ENCODE measurements around the gene ALPK3.

ALPK3 gene

DNA sequence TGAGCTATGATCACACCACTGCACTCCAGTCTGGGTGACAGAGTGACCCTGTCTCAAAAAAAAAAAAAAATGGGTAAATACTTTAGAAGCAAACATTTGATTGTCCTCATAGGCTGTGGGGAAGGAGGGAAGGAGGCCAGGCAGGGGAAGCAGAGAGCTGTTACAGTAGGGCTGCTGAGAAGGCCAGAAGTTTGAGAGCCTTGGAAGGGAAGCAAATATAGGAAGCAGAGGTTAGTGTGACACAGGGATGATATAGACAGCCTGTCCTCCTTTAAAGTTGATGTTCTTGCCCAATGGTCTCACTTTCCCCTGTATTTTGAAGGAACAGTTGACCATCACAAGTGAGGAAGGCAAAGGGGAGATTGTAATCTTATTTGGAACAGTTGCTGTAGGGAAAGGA is 5.3 kb upstream of the ALPK3 start:
- H3K4me1 ChIP-seq (ENCODE audit: control insufficient read depth, low read length), result no peaks in the 10 kb centered on the region
- H3K79me2 ChIP-seq (ENCODE audit: control insufficient read depth, low read length), result no peaks in the 10 kb centered on the region
- H3K9me3 ChIP-seq (ENCODE audit: control insufficient read depth, insufficient read depth, low read length), result no peaks in the 10 kb centered on the region
- H3K4me3 ChIP-seq (ENCODE audit: low read length), result no peak overlapping the region
- H3K36me3 ChIP-seq (ENCODE audit: control insufficient read depth, low read length), result no peaks in the 10 kb centered on the region
- H3K27me3 ChIP-seq (ENCODE audit: control insufficient read depth, low read length), result no peaks in the 10 kb centered on the region
- no peak overlapping the region for H3K4me2 ChIP-seq (ENCODE audit: low read length)
- H3K27ac ChIP-seq (ENCODE audit: low read depth, low read length), result no peak overlapping the region
- no peaks in the 10 kb centered on the region for H3K9me2 ChIP-seq (replicated peaks; ENCODE audit: control insufficient read depth, low read length)
- H4K20me1 ChIP-seq (ENCODE audit: control insufficient read depth, insufficient read depth, low read depth, low read length), result no peaks in the 10 kb centered on the region
- H3F3A ChIP-seq (ENCODE audit: control insufficient read depth, insufficient read depth), result no peaks in the 10 kb centered on the region
- TF ChIP-seq EZH2phosphoT487 (IDR thresholded peaks at IDR 0.05; ENCODE audit: borderline replicate concordance, low read length) (no peak), CTCF (IDR thresholded peaks at IDR 0.05; ENCODE audit: low read depth, low read length, poor library complexity, severe bottlenecking) (no peak)

GRCh38 chr15:84812842-84813241 is 4.3 kb upstream of the ALPK3 start:
- TF ChIP-seq EZH2phosphoT487 (IDR thresholded peaks at IDR 0.05; ENCODE audit: borderline replicate concordance, low read length), result no peak
- no peak for TF ChIP-seq CTCF (IDR thresholded peaks at IDR 0.05; ENCODE audit: low read depth, low read length, poor library complexity, severe bottlenecking)
- Histone ChIP-seq H3K4me2 (ENCODE audit: low read length) (no peak overlapping the region), H3F3A (ENCODE audit: control insufficient read depth, insufficient read depth) (no peaks in the 10 kb centered on the region), H4K20me1 (ENCODE audit: control insufficient read depth, insufficient read depth, low read depth, low read length) (no peaks in the 10 kb centered on the region; the same call in 1 of the 2 replicates), H3K79me2 (ENCODE audit: control insufficient read depth, low read length) (no peaks in the 10 kb centered on the region), H3K27me3 (ENCODE audit: control insufficient read depth, low read length) (no peaks in the 10 kb centered on the region), H3K36me3 (ENCODE audit: control insufficient read depth, low read length) (no peaks in the 10 kb centered on the region), H3K9me3 (ENCODE audit: control insufficient read depth, insufficient read depth, low read length) (no peaks in the 10 kb centered on the region), H3K4me1 (ENCODE audit: control insufficient read depth, low read length) (no peaks in the 10 kb centered on the region), H3K4me3 (ENCODE audit: low read length) (no peak overlapping the region), H3K9me2 (replicated peaks; ENCODE audit: control insufficient read depth, low read length) (no peaks in the 10 kb centered on the region), H3K27ac (ENCODE audit: low read depth, low read length) (no peak overlapping the region)

DNA sequence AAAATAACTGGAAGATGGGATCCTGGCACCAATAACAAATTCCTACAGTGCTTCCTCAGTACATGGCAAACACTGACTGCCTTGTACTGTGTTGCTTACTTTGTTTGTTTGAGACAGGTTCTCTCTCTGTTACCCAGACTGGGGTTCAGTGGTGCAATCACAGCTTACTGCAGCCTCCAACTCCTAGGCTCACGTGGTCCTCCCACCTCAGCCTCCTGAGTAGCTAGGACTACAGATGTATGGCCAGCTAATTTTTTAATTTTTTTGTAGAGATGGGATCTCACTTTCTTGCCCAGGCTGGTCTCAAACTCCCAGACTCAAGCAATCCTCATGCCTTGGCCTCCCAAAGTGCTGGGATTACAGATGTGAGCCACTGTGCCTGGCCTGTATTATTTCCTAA is 3.7 kb upstream of the ALPK3 start:
- Histone ChIP-seq H3K27me3 (ENCODE audit: control insufficient read depth, low read length) (no peaks in the 10 kb centered on the region), H3K79me2 (ENCODE audit: control insufficient read depth, low read length) (no peaks in the 10 kb centered on the region), H3K9me3 (ENCODE audit: control insufficient read depth, insufficient read depth, low read length) (no peaks in the 10 kb centered on the region), H3K36me3 (ENCODE audit: control insufficient read depth, low read length) (no peaks in the 10 kb centered on the region), H3K4me1 (ENCODE audit: control insufficient read depth, low read length) (no peaks in the 10 kb centered on the region), H3K9me2 (replicated peaks; ENCODE audit: control insufficient read depth, low read length) (no peaks in the 10 kb centered on the region), H4K20me1 (ENCODE audit: control insufficient read depth, insufficient read depth, low read depth, low read length) (no peaks in the 10 kb centered on the region; the same call in 1 of the 2 replicates), H3K4me3 (ENCODE audit: low read length) (no peak overlapping the region), H3K4me2 (ENCODE audit: low read length) (no peak overlapping the region), H3K27ac (ENCODE audit: low read depth, low read length) (no peak overlapping the region), H3F3A (ENCODE audit: control insufficient read depth, insufficient read depth) (no peaks in the 10 kb centered on the region)
- TF ChIP-seq EZH2phosphoT487 (IDR thresholded peaks at IDR 0.05; ENCODE audit: borderline replicate concordance, low read length) (no peak), CTCF (IDR thresholded peaks at IDR 0.05; ENCODE audit: low read depth, low read length, poor library complexity, severe bottlenecking) (no peak)

- Histone ChIP-seq H4K20me1 (ENCODE audit: control insufficient read depth, insufficient read depth, low read depth, low read length) (no peaks in the 10 kb centered on the region; the same call in 1 of the 2 replicates), H3K9me3 (ENCODE audit: control insufficient read depth, insufficient read depth, low read length) (no peaks in the 10 kb centered on the region), H3K27ac (ENCODE audit: low read depth, low read length) (no peak overlapping the region), H3K79me2 (ENCODE audit: control insufficient read depth, low read length) (no peaks in the 10 kb centered on the region), H3K36me3 (ENCODE audit: control insufficient read depth, low read length) (no peaks in the 10 kb centered on the region), H3K4me3 (ENCODE audit: low read length) (no peak overlapping the region), H3K27me3 (ENCODE audit: control insufficient read depth, low read length) (no peaks in the 10 kb centered on the region), H3F3A (ENCODE audit: control insufficient read depth, insufficient read depth) (no peaks in the 10 kb centered on the region), H3K4me1 (ENCODE audit: control insufficient read depth, low read length) (no peaks in the 10 kb centered on the region), H3K4me2 (ENCODE audit: low read length) (no peak overlapping the region), H3K9me2 (replicated peaks; ENCODE audit: control insufficient read depth, low read length) (no peaks in the 10 kb centered on the region)
- TF ChIP-seq EZH2phosphoT487 (IDR thresholded peaks at IDR 0.05; ENCODE audit: borderline replicate concordance, low read length), result no peak
- TF ChIP-seq CTCF (IDR thresholded peaks at IDR 0.05; ENCODE audit: low read depth, low read length, poor library complexity, severe bottlenecking), result no peak
Observed at GRCh38 chr15:84813931-84814330, 3.2 kb upstream of the ALPK3 start.
